Endothelial cell of umbilical vein (primary cell): Measurements from ENCODE around the gene INTS7. TPM values are rescaled to one million over a fixed set of nuclear protein-coding genes. Genes with fewer than 3 reads are reported as not detected.
A peak's percentile ranks its signal among the peaks of the same experiment; 100 is the strongest.

Experiments used
- BruUV-seq: library from RNA; stranded (reverse); fragments of 400-500 nt; replicated peaks from 2 replicates; lab custom pipeline; 2021; lab: Mats Ljungman, UMichigan
- CTCF ChIA-PET: fragments of 300-600, 350-600 bp; sonication (Branson Sonifier 250); formaldehyde crosslinking; loops from one replicate; lab custom pipeline; 2021; ENCODE audit warnings: antibody characterized with exemption, inconsistent platforms; lab: Charles Lee
- POLR2A ChIA-PET: fragments of 300-600, 350-600 bp; sonication (Branson Sonifier 250); formaldehyde crosslinking; loops from one replicate; lab custom pipeline; 2021; ENCODE audit warnings: antibody characterized with exemption, inconsistent platforms; lab: Charles Lee
- DNase-seq: peaks from one replicate; pipeline ENCODE4 v3.0.0-alpha.2; 2011; ENCODE audit warnings: low read depth, low spot score
- FAIRE-seq: peaks from 2 replicates; lab custom pipeline; 2011; peaks lifted over from hg19 to GRCh38; lab: Jason Lieb, UNC
- H2AFZ ChIP-seq: 2 replicates; pipeline ENCODE4 v1.6.0; 2012; ENCODE audit warnings: low read depth, low read length, control low read depth, inconsistent platforms
- H3K27ac ChIP-seq: 2 replicates; pipeline ENCODE4 v1.5.1; 2011; ENCODE audit warnings: low read depth, mild to moderate bottlenecking, control low read depth, low read length, moderate library complexity; ENCODE audit not compliant: insufficient read depth
- H3K27me3 ChIP-seq, 2 experiments: 2 replicates each; pipeline versions ENCODE4 v1.6.0 to v1.6.1; 2011; ENCODE audit warnings: low read length in 2 of 2, mixed read lengths in 1 of 2; ENCODE audit not compliant: control insufficient read depth in 2 of 2, insufficient read depth in 2 of 2
- H3K36me3 ChIP-seq, 2 experiments: 2 replicates in 1 of 2; 3 replicates in 1 of 2; pipeline ENCODE4 v1.5.1; 2011; ENCODE audit warnings: low read length in 2 of 2, mild to moderate bottlenecking in 1 of 2, moderate library complexity in 1 of 2; ENCODE audit not compliant: control insufficient read depth in 2 of 2, insufficient read depth in 2 of 2; ENCODE audit errors: extremely low read depth in 1 of 2
- H3K4me1 ChIP-seq: 3 replicates; pipeline ENCODE4 v1.5.1; 2011; ENCODE audit warnings: mild to moderate bottlenecking, low read length; ENCODE audit not compliant: control insufficient read depth, insufficient read depth; ENCODE audit errors: extremely low read depth
- H3K4me2 ChIP-seq: 2 replicates; pipeline ENCODE4 v1.6.1; 2011; ENCODE audit warnings: low read length, control low read depth, mixed read lengths; ENCODE audit not compliant: insufficient read depth
- H3K4me3 ChIP-seq, 3 experiments: fragments of 200-600 bp in 1 of 3; sonication (generic), shearing (Covaris generic) in 1 of 3; replicated peaks in 1 of 3; 2 replicates each; pipeline ENCODE4 v1.5.1; 2011 to 2016; ENCODE audit warnings: control low read depth in 3 of 3, low read length in 3 of 3, mild to moderate bottlenecking in 2 of 3, inconsistent platforms in 1 of 3, low read depth in 1 of 3, moderate library complexity in 1 of 3; ENCODE audit not compliant: insufficient read depth in 1 of 3
- H3K79me2 ChIP-seq: 2 replicates; pipeline ENCODE4 v1.6.0; 2012; ENCODE audit warnings: low read length, inconsistent platforms; ENCODE audit not compliant: control insufficient read depth, insufficient read depth
- H3K9ac ChIP-seq: replicated peaks from 2 replicates; pipeline ENCODE3; 2011; ENCODE audit warnings: low read length, control low read depth; ENCODE audit not compliant: insufficient read depth; ENCODE audit errors: extremely low read depth
- H3K9me1 ChIP-seq: replicated peaks from 3 replicates; pipeline ENCODE4 v1.6.0; 2011; ENCODE audit warnings: mild to moderate bottlenecking, low read length; ENCODE audit not compliant: control insufficient read depth, insufficient read depth; ENCODE audit errors: extremely low read depth
- H3K9me3 ChIP-seq: replicated peaks from 2 replicates; pipeline ENCODE4 v1.5.1; 2012; ENCODE audit warnings: low read length, inconsistent platforms; ENCODE audit not compliant: control insufficient read depth, insufficient read depth
- H4K20me1 ChIP-seq: replicated peaks from 2 replicates; pipeline ENCODE3; 2011; ENCODE audit warnings: mild to moderate bottlenecking, low read length; ENCODE audit not compliant: control insufficient read depth, insufficient read depth; ENCODE audit errors: extremely low read depth
- CTCF ChIP-seq, 2 donors: IDR thresholded peaks; 1 replicate in 1 of 2; 2 replicates in 1 of 2; pipeline ENCODE4 v1.5.1; 2011; ENCODE audit warnings: low read length in 2 of 2, mild to moderate bottlenecking in 2 of 2, moderate library complexity in 2 of 2, control low read depth in 1 of 2, inconsistent platforms in 1 of 2, low read depth in 1 of 2; ENCODE audit not compliant: insufficient read depth in 1 of 2; ENCODE audit errors: extremely low read depth in 1 of 2
- EZH2 ChIP-seq: IDR thresholded peaks from 2 replicates; pipeline ENCODE4 v1.6.1; 2012; ENCODE audit warnings: borderline replicate concordance, low read depth, mild to moderate bottlenecking, moderate library complexity, low read length, inconsistent platforms; ENCODE audit not compliant: severe bottlenecking
- FOS ChIP-seq: IDR thresholded peaks from 2 replicates; pipeline ENCODE4 v1.6.1; 2011; ENCODE audit warnings: mild to moderate bottlenecking, low read length, moderate library complexity, borderline replicate concordance; ENCODE audit not compliant: insufficient read depth
- GATA2 ChIP-seq: IDR thresholded peaks from 2 replicates; pipeline ENCODE4 v1.7.0; 2011; ENCODE audit warnings: low read depth, mild to moderate bottlenecking, moderate library complexity, mixed read lengths, low read length; ENCODE audit not compliant: insufficient read length, insufficient read depth
- JUN ChIP-seq: IDR thresholded peaks from 2 replicates; pipeline ENCODE4 v1.6.1; 2011; ENCODE audit warnings: borderline replicate concordance, low read depth; ENCODE audit not compliant: insufficient read length, insufficient read depth
- MAX ChIP-seq: IDR thresholded peaks from 2 replicates; pipeline ENCODE4 v1.6.1; 2011; ENCODE audit not compliant: insufficient read depth, insufficient read length
- MYC ChIP-seq: IDR thresholded peaks from one replicate; pipeline ENCODE4 v1.6.1; 2011; ENCODE audit warnings: mild to moderate bottlenecking, low read depth, low read length
- POLR2A ChIP-seq: IDR thresholded peaks from 2 replicates; pipeline ENCODE4 v1.6.1; 2012; ENCODE audit warnings: low read depth, mild to moderate bottlenecking, control low read depth, low read length
- POLR2AphosphoS5 ChIP-seq: IDR thresholded peaks from 2 replicates; pipeline ENCODE4 v1.6.1; 2012; ENCODE audit warnings: low read depth, mild to moderate bottlenecking, control low read depth, low read length, moderate library complexity; ENCODE audit not compliant: insufficient read depth
- dilution Hi-C: fragments of 300-500 bp; cut with MboI; formaldehyde crosslinking; loops from one replicate; pipeline ENCODE4 v1.15.0; 2019; ENCODE audit warnings: low sequenced_read_pairs; ENCODE audit not compliant: extremely low pct_ligation_motif_present
- intact Hi-C: fragments of 100-400 bp; cut with micrococcal nuclease; formaldehyde crosslinking; loops from one replicate; pipeline ENCODE4 v1.10.0; 2022
- polyA plus RNA-seq, 4 experiments: library from polyadenylated mRNA; depleted of rRNA in 3 of 4; stranded (reverse) in 3 of 4; unstranded in 1 of 4; fragments of >200 nt; gene quantifications; 2 replicates each; pipeline versions ENCODE4 v1.2.1 to v1.2.3, GENCODE V29; 2011 to 2012; ENCODE audit warnings: missing spikeins in 1 of 4
- total RNA-seq: library from RNA; stranded (reverse); gene quantifications from 2 replicates; pipeline ENCODE4 v1.2.3, GENCODE V29; 2021

Gene INTS7
- total and polyA plus RNA-seq, 2 donors (not counting 3 experiments of a cell fraction or from before 2014, with no cell fraction given): 9.1 to 18.1 TPM

GRCh38 chr1:211920602-211921226 is 114.6 kb downstream of the INTS7 start:
- H3K9me1 ChIP-seq: no peaks in the 10 kb centered on the region
- POLR2A ChIA-PET: no interaction called here
- dilution Hi-C loops: no loop called here
- H3K9ac ChIP-seq: no peak overlapping the region
- CTCF ChIA-PET: interaction anchor here (0.9 to 1.9 kb wide), 6 partner anchors 10 to 535 kb away, joined by 3 to 6 read pairs (median 4); no protein-coding TSS in a partner anchor
- H3K9me3 ChIP-seq: no peaks in the 10 kb centered on the region
- no peaks in the 10 kb centered on the region for H3K36me3 ChIP-seq
- no TSS peak for BruUV-seq
- no peak for TF ChIP-seq POLR2A
- TF ChIP-seq GATA2: no peak
- no peak for TF ChIP-seq POLR2AphosphoS5
- TF ChIP-seq MAX: no peak
- TF ChIP-seq CTCF (IDR thresholded peaks at IDR 0.05; ENCODE audit: extremely low read depth in 1 of 2, insufficient read depth in 1 of 2, low read depth in 1 of 2, low read length in 2 of 2): no peak
- no peak for TF ChIP-seq FOS
- TF ChIP-seq MYC: no peak
- TF ChIP-seq JUN: no peak
- no peak for TF ChIP-seq EZH2
- no peak for FAIRE-seq
- no peaks in the 10 kb centered on the region for H3K79me2 ChIP-seq
- H3K27me3 ChIP-seq: no peaks in the 10 kb centered on the region
- DNase-seq: peak; percentile 5
- H4K20me1 ChIP-seq: no peaks in the 10 kb centered on the region
- no peak overlapping the region for H3K27ac ChIP-seq
- H3K4me1 ChIP-seq: peaks cover 9% of the 10 kb centered on the region
- H3K4me2 ChIP-seq: no peak overlapping the region
- H2AFZ ChIP-seq: no peak overlapping the region
- no peak overlapping the region for H3K4me3 ChIP-seq
- intact Hi-C loops: no loop called here
